RPMI8226 (cell line): ENCODE results near the gene SND1.
A peak's percentile ranks its signal among the peaks of the same experiment; 100 is the strongest.

ENCODE experiments used
- DNase-seq: peaks from one replicate; pipeline ENCODE4 v3.0.0-alpha.2; 2015

Gene SND1

GRCh38 chr7:128131731-128132130 is 479.7 kb downstream of the SND1 start:
- no peak for DNase-seq

DNA sequence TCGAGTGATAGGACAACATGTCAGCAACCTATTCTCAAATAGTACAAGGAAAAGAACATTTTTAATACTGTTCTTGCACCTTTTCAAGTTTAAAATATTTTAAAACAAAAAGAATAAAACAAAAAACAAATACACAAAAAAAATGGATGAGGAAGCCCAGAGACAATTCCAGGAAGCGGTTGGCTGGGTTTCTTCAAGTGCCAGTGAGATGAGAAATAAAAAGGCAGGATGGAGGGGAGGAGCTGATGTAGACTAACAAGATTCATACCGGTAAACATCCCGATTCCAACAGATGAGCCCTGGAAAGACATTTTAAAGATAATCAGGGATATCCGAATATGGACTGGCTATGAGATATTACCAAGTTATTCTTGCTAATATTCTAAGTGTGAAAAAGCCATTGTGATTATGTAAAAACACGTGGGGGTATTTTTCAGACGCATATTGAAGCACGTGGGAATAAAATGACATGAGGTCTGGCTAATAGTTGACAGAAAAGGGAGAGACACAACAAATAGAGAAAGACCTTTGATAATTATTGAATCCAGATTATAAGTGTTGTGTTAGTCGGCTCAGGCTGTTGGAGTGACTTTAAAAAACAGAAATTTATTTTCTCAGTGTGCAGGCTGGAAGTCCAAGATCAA is 480.6 kb downstream of the SND1 start:
- no peak for DNase-seq

- DNase-seq: no peak
Measured at GRCh38 chr7:128135159-128135514, 483.1 kb downstream of the SND1 start.

- DNase-seq: peak; percentile 56
Measured at GRCh38 chr7:128135515-128136214, 483.7 kb downstream of the SND1 start.

- DNase-seq: no peak
Measured at GRCh38 chr7:128136215-128136597, 484.2 kb downstream of the SND1 start.

- DNase-seq: no peak
Measured at GRCh38 chr7:128137181-128137580, 485.2 kb downstream of the SND1 start.

DNA sequence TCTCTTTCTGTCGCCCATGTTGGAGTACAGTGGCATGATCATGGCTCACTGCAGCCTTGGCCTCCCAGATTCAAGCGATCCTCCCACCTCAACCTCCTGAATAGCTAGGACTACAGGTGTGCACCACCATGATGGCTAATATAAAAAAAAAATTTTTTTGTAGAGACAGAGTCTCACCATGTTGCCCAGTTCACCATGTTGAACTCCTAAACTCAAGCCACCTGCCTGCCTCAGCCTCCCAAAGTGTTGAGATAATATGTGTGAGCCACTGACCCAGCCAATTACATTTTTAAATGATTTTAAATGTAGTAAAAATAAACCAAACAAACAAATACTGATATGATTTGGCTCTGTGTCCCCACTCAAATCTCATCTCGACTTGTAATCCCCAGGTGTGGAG is 487.4 kb downstream of the SND1 start:
- DNase-seq: no peak

- DNase-seq: no peak
Measured at GRCh38 chr7:128141683-128142195, 489.7 kb downstream of the SND1 start.
